ENCODE results near the gene DENND4B. TPM values are rescaled to one million over a fixed set of nuclear protein-coding genes. Genes with fewer than 3 reads are reported as not detected.

Gene DENND4B
- total and polyA plus RNA-seq, 2 of the 4 experiments (the other 2 are of a cell fraction): 1.8 to 25.2 TPM

- Histone ChIP-seq H2BK20ac (ENCODE audit: low read depth, low read length) (no peak overlapping the region), H3K4me3 (ENCODE audit: insufficient read depth, low read depth, low read length) (no peak overlapping the region), H2BK15ac (ENCODE audit: low read depth, low read length) (no peak overlapping the region), H2AK9ac (replicated peaks; ENCODE audit: low read depth, low read length, poor library complexity) (no peak overlapping the region), H3K9ac (ENCODE audit: low read depth, low read length) (no peak overlapping the region), H4K5ac (ENCODE audit: low read depth, low read length) (no peak overlapping the region), H4K91ac (ENCODE audit: insufficient read depth, low read depth, low read length) (no peak overlapping the region), H3K27ac (ENCODE audit: insufficient read depth, low read length) (no peak overlapping the region), H2AK5ac (ENCODE audit: low read depth, low read length) (no peak overlapping the region), H2AFZ (replicated peaks; ENCODE audit: low read length, poor library complexity) (no peak overlapping the region), H3K4me1 (ENCODE audit: control insufficient read depth, insufficient read depth, low read length) (no peaks in the 10 kb centered on the region; the same call in 1 of the 2 replicates), H3K36me3 (ENCODE audit: control insufficient read depth, insufficient read depth, low read length) (peaks cover 24% of the 10 kb centered on the region), H4K20me1 (ENCODE audit: insufficient read depth, low read length) (no peaks in the 10 kb centered on the region), H3K4me2 (ENCODE audit: low read depth, low read length) (no peak overlapping the region), H3K18ac (ENCODE audit: low read depth, low read length) (no peak overlapping the region), H3K9me1 (ENCODE audit: insufficient read depth, low read length) (peaks cover 19% of the 10 kb centered on the region), H2BK120ac (ENCODE audit: low read depth, low read length) (no peak overlapping the region), H3K4ac (ENCODE audit: low read depth, low read length) (no peak overlapping the region), H3K56ac (ENCODE audit: extremely low read depth, insufficient read depth, low read length) (no peak overlapping the region), H4K8ac (ENCODE audit: low read depth in 2 of 2, low read length in 2 of 2) (no peak overlapping the region), H2BK5ac (ENCODE audit: low read depth, low read length, poor library complexity, severe bottlenecking) (no peak overlapping the region), H3K27me3 (ENCODE audit: control insufficient read depth, insufficient read depth, low read length) (no peaks in the 10 kb centered on the region), H3K9me3 (ENCODE audit: control insufficient read depth, insufficient read depth, low read length) (no peaks in the 10 kb centered on the region), H3K23ac (ENCODE audit: low read depth, low read length) (no peak overlapping the region), H3K14ac (replicated peaks; ENCODE audit: low read depth, low read length) (no peak overlapping the region), H3K79me1 (ENCODE audit: low read depth in 1 of 2, low read length in 2 of 2) (peaks cover 22 to 46% of the 10 kb centered on the region in 2 experiments)
- dilution Hi-C loops (cut with HindIII; ENCODE audit: low sequenced_read_pairs, unreplicated experiment) (no loop called here), in situ Hi-C loops (cut with MboI; ENCODE audit: low sequenced_read_pairs) (loop anchor here (10.0 to 25.0 kb wide), 2 partner anchors 298 to 436 kb away; partner anchors contain the start of genes ILF2, NPR1, S100A3 and S100A4), intact Hi-C loops (cut with micrococcal nuclease) (no loop called here)
- no TSS peak for BruUV-seq (replicated peaks)
- ChIA-PET POLR2A (ENCODE audit: unreplicated experiment) (no interaction called here), CTCF (no interaction called here)
- no peak for DNase-seq
- TF ChIP-seq CEBPB (IDR thresholded peaks at IDR 0.05; ENCODE audit: low read depth, low read length) (no peak), RCOR1 (IDR thresholded peaks at IDR 0.05; ENCODE audit: insufficient replicate concordance, low read length) (no peak), BHLHE40 (IDR thresholded peaks at IDR 0.05; ENCODE audit: low read depth, low read length) (no peak)
- 89% methylated on average over 2 of the region's 3 CpGs; no CpG with 5 or more reads in 1 of the 2 experiments for WGBS, 2 experiments (ENCODE audit: extremely low coverage in 2 of 2, insufficient read length in 1 of 2)
- no peak for ATAC-seq (ENCODE audit: low read depth)
These were observed 26.6 kb upstream of the DENND4B start for GRCh38 chr1:153973071-153973470.
